CD1c-positive myeloid dendritic cell (primary cell): ENCODE measurements around the gene PPM1L.
A peak's percentile ranks its signal among the peaks of the same experiment; 100 is the strongest.
"Not testable (repeated sequence)": the region's sequence is repeated elsewhere in the genome, so short reads cannot be mapped to it uniquely, and the experiment has no call there.

ENCODE experiments used
- DNase-seq: peaks from one replicate; pipeline ENCODE4 v3.0.0-alpha.2; 2016; ENCODE audit errors: extremely low spot score

The PPM1L gene

GRCh38 chr3:160931474-160931873 is 175.4 kb downstream of the PPM1L start:
- no peak for DNase-seq

DNA sequence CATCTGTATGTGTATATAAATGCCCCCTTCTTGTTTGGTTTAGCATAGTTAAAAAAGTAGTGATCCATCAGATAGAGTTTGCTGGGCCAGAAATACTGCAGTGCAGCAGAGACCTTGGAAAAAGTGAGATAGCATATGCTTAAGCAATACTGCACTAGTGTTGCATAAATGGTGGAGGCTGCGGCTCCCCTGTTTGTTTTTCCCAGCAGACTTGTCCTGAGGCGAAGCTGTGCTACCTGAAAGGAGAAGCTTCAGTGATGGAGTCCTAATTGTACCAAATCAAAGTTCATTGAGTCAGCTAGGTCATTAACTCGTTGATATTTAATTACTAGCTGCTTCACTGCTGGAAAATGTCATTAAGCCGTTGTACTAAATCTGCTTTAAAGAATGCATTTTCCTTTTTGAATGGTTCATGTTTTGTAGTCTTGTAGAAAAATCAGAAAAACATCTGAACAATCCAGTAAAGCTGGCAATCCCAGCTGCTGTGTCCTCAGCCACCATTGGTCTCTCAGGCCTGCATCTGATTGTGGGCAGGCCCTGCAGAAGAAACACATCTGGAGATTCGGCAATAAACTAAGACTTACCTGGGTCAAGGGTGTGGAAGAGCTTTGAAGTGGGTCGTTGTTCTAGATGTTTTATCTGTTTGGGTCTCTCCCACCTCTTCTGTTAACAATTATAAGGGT is 179.5 kb downstream of the PPM1L start:
- no peak for DNase-seq

- peak; percentile 75 for DNase-seq
These were observed 186.0 kb downstream of the PPM1L start for GRCh38 chr3:160941885-160942494.

GRCh38 chr3:160943996-160944395 is 188.0 kb downstream of the PPM1L start:
- no peak for DNase-seq

DNA sequence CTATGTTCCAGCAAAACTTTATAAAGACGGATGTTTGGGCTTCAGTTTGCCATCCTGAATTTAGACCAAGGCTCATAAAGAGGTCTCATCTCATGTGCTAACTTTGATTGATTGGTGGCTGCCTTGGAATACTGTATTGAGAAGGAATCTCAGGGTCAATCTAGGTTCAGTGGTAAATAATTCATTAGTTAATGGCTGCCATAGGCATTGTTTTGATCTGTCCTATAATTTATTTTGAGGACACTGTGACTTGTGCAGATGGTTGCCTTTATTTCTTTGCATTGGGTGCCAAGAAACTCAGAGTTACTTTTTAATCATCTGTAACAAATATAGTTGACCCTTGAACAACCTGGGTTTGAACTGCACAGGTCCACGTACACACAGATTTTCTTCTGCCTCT is 189.3 kb downstream of the PPM1L start:
- no peak for DNase-seq

GRCh38 chr3:160948273-160948672 is 192.2 kb downstream of the PPM1L start:
- no peak for DNase-seq

DNA sequence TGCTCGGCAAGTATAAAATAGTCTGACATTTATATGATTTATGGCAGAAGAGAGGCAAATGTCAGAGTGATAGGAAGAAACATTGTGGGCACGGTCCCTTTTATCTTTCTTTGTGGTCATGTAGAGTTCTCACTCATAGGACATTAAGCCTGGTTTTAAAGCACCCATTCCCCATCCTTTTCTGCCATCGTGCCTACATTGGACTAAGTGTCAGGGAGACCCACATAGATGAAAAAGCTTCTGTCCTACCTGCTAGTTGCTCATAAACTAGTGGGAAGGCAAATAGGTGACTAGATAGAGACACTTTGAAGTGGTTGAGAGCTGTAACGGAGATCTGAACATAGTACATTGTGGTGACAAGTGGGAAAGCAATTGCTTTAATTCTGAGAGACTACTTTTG is 193.4 kb downstream of the PPM1L start:
- DNase-seq, result no peak

- DNase-seq, result no peak
These were observed 194.5 kb downstream of the PPM1L start for GRCh38 chr3:160950542-160950941.

DNA sequence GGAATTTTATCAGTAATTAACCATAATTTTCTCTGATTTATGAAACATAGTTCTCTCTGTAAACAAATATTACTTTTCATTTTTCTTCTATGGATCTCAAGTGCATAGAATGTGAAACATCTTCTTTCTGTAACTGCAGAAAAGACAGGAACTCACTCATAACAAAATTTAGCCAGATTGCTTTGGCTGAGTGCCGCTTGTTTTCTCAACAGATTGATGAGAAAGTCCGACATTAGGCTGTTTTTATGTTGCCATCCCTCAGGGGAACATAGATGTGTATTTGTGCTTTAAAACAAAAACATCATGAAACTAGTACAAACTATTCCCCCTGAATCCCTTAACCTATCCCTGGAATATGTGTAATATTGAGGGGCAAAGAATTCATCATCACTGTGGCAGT is 194.9 kb downstream of the PPM1L start:
- no peak for DNase-seq

- no peak for DNase-seq
These were observed 195.8 kb downstream of the PPM1L start for GRCh38 chr3:160951642-160952487.

GRCh38 chr3:160953686-160954085 is 197.7 kb downstream of the PPM1L start:
- DNase-seq, result no peak

GRCh38 chr3:160956785-160957184 is 200.8 kb downstream of the PPM1L start:
- DNase-seq, result peak; percentile 45

- DNase-seq, result no peak
These were observed 204.5 kb downstream of the PPM1L start for GRCh38 chr3:160960568-160960967.

GRCh38 chr3:160963949-160964348 is 207.9 kb downstream of the PPM1L start:
- DNase-seq, result no peak

GRCh38 chr3:160968761-160969160 is 212.7 kb downstream of the PPM1L start:
- no peak for DNase-seq

GRCh38 chr3:160973067-160973809 is 217.2 kb downstream of the PPM1L start:
- no peak for DNase-seq

DNA sequence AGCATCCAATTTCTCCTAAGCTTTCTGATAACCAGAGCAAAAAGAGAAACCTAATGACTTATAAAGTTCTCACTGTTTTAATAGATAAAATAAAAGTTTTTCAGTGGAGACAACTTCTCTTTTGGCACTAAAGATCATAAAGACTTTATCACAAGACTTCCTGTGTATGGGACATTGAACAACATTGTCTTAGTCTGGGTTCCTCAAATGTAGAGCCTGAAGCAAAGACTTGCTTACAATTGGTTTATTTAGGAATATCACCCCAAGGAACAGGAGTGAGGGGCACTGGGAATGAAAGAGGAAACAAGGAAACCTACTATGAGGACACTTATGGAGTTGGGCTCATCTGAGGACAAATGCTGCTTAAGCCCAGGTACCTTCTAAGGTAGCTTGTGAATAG is 221.7 kb downstream of the PPM1L start:
- DNase-seq, result no peak

DNA sequence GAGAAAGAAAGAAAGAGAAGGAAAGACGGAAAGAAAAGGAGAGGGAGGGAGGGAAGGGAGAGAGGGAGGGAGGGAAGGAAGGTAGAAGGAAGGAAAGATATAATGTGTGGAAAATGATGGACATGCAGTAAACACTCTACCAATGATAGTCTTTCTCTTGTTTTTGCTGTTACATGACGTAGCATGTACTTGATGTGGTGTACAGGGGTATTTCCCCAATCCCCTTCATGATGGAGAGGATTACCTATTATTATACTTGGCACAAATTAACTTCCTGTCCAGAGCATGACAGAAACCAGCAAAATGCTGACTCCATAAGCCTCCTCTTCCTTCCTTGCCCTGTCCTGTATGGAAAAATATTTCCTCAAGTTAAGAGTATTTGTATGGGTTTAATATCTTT is 224.7 kb downstream of the PPM1L start:
- DNase-seq, result peak; percentile 4

DNA sequence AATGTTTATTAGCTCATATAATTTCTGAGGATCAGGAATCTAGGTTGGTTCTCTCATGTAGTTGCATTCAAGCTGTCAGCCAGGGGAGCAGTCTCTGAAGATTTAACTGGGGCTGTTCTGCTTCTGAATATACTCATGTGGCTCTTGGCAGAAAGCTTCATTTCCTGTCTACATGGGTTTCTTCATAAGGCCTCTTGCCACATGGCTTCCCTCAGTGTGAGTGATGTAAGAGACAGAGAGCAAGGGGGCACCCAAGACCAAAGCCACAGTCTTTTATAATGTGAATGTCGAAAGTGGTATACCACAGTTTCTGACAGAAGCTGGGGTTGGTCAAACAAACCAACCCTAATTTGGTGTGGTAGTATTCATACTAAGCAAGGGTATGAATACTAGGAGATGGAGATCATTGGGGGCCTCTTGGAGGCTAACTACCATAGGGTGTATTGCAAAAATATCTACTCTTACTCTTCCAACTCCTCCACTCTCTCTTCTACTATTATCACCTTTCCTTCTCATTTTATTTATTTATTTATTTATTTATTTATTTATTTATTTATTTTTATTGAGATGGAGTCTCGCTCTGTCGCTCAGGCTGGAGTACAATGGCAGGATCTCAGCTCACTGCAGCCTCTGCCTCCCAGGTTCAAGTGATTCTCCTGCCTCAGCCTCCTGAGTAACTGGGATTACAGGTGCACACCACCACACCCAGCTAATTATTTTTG is 225.3 kb downstream of the PPM1L start:
- peak; percentile 63 for DNase-seq

DNA sequence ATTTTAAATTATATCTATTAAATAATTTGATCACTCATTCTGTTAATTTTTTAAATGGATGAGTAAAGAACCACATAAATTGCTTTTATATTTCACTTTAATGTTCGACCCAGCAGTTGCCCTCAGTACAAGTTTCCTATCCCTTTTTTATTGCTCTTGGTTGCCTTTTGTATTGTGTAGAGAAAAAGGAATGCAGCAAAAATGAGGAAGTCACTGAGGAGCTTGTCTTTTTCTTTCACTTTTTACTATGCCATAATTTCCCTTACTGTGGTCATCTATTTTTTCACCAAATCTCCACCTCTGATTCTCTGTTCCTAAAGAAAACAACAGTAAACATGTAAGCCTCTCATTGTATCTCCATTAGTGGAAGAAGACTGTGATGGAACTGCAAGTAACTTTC is 226.5 kb downstream of the PPM1L start:
- peak; percentile 16 for DNase-seq

DNA sequence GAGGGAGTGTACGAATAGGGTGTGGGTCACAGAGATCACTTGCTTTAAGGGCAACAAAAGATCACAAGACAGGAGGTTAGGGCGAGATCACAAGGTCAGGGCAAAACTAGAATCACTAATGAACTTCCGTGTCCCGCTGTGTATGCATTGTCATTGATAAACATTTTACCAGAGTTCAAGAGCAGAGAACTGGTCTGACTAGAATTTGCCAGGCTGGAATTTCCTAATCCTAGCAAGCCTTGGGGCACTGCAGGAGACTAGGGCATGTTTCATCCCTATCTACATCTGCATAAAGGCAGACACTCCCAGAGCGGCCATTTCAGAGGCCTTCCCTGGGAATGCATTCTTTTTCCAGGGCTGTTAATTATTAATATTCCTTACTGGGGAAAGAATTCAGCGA is 227.9 kb downstream of the PPM1L start:
- DNase-seq, result not testable (repeated sequence)
